GM18909 (cell line): ENCODE data around the gene DCP2.

ENCODE experiments used
- ATAC-seq: cut with Tn5 transposase; IDR thresholded peaks from one replicate; pipeline ENCODE4 v1.9.1; 2021; ENCODE audit warnings: mild to moderate bottlenecking; ENCODE audit not compliant: unreplicated experiment, poor library complexity

The DCP2 gene

DNA sequence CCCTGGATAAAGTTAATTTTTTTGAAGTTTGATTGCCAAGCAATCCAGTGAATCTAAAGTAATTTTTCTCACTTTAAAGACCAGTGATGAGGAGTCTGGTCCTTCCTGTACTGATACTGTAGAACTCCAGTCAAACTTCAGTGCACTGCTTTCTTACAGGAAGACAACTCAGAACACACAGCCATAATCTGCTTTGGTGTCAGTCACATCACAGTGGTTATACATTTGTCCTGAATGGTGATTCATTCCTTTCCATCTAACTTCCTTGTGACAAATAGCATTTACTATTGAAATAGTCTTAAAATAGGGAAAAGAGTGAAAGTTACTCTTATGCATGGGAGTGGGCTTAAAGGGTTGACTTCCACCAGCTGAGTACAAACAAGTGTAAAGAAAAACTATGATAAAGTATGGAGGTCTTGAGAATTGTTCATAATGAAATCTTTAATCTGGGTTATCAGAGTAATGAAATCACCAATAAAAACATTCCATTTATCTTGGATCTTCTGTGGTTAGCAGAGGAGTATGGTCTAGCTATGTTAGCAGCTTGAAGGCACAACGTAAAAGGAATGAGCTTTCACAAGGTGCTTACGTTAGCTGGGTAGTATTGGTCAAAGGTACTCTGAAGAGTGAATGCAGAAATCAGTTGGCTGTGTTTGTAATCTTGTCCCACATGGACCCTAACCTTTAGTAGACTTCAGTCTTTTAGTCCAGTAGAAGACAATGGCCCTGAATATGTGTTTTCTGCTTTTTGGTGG is 41.5 kb downstream of the DCP2 start:
- ATAC-seq = no peak

DNA sequence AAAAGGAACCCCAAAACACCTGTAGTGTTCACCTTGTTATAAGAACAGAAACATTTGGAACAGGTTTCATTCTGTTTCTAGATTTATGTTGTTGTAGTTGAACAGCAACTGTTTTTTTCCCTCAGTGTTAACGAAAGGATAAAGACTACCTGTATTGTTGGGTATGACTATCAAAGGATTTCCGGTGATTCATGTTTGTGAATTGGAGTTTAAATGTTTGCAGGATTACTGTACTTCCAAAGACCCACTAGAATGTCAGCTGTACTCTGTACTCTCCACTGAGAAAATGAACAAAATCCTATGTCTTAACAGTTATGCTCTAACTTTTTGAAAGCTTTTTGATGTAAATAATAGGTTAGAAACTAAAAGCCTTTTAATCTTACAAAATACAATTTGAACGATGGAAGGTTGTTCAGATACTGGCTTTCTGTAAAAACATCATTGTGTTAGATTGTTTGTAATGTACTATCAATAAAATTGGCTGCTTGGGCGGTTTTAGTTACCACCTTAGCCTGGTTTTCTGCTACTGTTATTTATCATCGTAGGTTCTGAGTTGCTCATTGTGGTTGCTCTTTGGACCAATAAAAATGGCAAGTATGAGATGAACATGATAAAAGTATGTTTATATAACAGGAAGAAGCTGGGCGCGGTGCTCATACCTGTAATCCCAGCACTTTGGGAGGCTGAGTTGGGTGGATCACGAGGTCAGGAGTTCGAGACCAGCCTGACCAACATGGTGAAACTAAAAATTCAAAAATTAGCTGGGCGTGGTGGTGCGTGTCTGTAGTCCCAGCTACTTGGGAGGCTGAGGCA is 44.1 kb downstream of the DCP2 start:
- no peak for ATAC-seq

DNA sequence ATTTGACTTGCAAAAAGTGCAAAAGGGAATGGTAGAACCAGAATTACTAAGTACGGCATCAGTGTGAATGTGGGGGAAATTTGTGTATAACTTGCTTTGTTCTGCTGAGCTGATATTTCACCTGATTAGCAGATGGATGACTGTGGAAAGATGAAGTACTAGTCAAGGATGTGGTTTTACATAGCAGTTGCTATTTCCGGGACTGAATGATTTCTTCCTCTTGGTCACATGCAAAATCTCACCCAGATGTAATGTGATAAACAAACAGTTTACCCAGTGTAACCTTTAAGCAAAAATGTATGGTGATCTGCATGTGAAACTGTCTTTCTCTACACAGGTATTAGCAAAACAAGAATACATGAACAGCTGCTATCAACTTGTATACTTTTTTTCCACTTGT is 46.1 kb downstream of the DCP2 start:
- peak; percentile 94 for ATAC-seq

DNA sequence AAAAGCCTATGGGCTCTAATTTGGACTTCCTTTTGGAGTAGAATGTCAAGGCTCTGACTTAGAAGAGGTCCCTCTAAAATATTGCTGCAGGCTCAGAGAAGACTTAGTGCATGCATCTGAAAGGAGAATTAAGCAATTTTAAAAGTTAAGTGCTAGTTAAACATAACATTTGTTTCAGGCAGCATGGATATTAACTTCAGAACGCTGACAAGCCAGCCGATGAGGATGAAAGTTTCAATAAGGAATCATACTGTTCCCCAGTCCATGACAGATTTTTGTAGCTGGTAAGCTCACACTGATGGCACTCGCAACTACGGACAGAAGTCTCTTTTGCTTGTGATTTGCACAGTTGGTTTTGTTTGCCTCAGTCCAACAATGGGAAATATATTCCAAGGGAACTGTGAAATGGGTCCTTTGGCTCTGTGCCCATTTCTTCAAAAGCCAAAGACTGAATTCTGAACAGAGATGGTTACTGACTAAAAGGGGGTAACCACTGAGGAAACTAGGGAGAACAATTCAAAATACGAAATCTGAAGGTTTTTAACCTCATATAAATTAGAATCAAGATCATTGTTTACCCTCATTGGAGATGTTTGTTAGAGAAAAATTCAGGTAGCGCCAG is 47.6 kb downstream of the DCP2 start:
- no peak for ATAC-seq

DNA sequence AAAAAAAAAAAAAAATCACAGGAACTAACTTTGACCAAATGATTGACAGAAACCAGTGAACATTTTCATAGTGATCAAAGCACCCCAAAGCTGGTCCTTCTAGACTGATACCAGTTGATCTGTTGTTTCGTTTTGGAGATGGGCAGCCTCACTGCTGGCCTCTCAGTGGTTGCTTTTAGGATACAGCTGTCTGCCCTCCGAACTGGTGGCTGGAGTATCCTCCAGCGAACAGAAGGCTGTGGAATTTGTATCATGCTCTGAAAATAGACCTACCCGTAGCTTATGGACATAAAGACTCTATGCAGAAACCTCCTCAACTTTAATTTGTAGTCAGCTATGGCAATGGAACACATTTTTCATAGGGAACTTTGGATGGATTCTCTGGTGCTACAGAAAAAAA is 49.0 kb downstream of the DCP2 start:
- ATAC-seq = no peak

DNA sequence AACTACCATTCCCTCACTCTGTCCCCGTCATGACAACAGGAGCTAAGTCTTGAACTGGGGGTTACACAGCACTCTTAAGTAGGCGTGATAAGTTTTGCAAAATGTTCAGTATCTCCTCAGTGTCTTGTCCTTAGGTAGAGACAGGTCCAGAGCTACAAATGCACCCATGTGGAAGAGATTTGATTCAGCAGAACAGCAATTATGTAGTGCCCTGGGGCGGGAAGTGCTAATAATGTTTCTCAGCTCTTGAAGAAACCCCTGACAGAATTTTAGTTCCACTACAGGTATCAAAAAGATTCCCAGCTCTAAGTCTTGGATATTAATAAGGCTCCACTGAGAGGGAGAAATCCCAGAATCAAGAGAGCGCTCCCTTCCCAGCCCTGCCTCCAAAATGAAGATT is 49.6 kb downstream of the DCP2 start:
- ATAC-seq = no peak

DNA sequence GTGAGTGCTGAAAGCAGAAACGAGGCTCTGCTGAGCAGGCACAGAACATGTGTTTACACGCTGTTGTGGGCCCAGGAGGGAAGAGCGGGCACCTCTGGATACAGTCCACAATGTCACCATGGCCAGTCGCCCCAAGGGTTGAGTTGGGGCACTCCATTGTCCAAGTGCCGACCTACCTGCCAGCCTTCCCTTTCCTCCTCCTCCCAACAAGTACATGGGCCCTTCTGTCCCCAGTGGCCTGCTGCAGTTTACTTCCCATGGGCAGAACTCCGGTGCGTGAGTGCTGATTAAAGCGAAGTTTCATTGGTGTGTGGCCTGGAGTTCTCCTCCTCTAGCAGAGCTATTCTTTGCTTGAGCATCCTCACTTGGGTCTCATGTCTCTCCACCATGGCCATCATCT is 50.4 kb downstream of the DCP2 start:
- ATAC-seq = no peak

DNA sequence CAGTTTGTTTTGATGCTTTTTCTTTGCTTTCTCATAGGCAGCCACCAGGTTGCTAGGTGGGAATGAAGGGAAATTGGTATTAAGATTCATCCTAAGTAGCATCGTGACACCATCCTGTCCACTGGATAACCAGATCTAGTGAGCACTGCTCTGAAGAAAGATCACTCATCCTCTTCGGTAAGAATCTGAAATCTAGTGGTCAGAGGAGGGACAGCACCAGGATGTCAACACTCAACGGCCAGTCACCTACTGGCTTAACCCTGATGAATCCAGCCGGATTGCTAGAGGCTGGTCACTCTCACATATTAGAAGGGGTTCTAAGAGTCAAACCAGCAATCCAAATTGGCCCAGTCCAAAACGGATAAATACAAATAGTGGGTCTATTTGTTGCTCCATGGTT is 50.8 kb downstream of the DCP2 start:
- no peak for ATAC-seq

DNA sequence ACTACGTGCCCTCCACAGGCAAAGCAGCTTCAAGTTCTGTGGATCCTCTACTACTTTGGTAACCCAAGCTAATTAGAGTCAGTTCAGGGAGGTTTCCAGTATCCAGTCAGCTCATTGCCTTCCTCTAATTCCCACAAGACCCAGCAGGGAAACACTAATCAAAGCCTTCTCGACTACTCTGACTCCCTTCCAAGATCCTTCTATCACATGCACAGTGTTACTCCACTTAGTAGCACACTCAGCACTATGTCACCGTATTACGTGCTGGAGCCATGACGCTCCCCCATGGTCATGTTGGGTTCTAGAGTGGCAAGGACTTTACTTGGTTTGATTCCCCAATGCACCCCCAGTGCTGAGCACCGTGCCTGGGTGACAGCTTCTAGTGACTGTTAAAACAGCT is 53.0 kb downstream of the DCP2 start:
- no peak for ATAC-seq

DNA sequence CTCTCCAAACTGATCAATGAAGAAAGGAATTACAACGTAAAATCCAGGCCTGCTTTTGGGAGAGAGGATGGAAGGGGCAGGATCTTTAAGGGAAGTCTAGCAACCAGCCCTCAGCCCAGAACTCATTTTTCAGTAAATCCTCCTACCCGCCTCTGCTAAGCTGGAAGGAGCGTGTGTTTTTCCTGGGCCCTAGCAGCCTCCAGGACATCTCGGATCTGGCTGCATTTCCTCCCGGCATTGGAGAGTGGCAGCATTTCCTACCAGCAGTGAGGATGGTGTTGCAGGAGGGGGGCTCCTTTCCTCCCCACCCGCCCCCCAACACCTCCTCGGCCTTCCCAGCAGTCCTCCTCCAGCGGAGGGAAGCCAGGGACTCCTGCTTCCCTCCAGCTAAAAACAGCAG is 54.5 kb downstream of the DCP2 start:
- ATAC-seq = no peak

DNA sequence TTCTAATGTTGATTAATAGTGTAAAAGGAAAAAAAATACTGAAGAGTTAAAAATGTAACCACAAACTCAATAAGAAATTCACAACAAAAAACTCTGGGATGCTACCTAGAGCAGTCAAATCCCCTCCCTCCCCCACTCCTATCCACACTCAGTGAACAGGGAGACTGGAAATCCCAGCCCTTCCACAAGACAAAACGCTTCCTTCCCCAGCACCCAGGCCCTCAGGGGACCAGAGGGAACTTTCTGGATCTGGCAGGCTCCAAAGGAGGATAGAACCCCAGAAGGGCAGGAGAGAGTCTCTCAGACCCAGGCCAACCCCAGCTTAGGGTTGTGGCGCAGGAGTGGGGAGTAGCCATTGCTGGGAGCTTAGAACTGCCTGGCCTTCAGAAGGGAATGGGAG is 55.0 kb downstream of the DCP2 start:
- no peak for ATAC-seq

DNA sequence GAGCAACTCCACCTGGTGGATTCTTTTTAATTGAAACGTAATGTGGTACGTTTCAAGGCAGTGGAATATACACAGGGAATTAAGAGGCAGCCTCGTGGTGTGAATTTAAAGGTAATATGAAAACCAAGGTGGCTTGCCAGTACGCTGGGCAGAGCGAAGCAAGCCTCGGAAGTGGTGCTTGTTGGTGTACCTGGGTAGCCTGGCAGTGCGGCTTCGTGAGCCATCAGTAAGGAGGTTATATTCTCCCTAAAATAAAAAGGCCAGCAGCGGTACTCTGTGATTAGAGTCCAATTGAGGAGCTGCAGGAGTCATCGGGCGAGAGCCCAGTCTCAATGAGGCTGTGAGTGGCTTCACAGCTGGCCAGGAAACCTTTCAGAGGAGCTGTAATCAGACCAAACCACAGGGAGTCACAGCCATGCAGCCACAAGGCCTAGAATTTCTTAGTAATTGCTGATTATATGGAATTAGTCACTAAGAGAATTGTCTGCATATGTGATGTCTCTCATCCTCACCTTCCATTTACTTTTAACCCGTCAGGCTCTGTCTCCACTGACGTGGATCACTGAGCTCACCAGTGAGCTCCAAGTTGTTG is 57.7 kb downstream of the DCP2 start:
- ATAC-seq = no peak

DNA sequence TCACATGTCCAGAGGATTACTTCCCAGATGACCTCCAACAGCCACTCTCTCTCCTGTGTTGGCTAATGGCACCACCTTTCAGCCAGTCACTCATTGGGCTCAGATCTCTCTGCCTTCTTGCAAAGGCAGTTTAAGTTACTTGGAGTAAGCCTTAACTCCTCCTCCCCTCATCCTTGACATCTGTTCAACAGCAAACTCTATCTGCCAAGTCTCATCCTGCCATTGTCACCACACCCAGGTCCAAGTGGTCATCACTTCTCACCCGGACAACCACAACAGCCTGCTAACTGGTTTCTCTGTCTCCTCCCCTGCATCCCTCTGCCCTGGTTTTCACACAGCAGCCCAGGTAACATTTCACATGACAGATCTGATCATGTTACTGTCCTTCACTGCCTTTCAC is 58.5 kb downstream of the DCP2 start:
- no peak for ATAC-seq

DNA sequence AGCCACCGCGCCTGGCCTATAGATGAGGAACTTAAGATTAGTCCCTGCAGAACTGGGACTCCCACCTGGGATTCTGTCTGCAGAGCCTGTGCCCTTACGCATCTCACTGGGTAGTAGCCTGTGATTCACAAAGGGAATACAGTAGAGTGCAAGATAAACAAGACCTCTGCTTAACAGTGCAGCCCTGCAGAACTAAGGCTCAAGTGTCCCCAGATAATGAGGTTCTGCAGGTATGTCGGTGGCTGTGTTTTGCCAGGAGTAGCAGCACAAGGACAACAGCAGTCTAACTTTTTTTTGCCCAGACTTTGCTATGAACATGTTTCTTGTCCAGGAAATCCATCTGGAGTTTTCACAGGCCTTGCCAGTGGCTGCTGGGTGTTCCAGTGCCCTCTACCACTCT is 59.7 kb downstream of the DCP2 start:
- ATAC-seq = no peak

DNA sequence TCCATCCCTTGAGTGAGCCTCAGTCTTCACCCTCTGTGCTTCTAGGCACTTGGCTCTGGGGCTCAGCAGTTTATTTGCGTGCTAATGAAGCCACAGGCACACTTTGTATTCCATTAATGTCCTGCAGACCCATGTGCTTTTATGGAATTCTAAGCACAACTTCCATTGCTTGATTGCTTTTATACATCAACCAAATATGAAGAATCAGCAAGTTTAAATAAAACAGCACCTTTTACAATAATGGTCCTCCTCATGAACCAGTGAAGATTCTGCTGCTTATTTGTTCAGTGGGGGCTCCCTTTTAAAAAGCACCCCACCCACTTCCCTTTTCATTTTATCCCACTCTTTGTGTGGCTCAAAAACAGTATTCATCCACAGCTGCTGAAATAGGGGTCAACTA is 60.2 kb downstream of the DCP2 start:
- ATAC-seq = no peak

DNA sequence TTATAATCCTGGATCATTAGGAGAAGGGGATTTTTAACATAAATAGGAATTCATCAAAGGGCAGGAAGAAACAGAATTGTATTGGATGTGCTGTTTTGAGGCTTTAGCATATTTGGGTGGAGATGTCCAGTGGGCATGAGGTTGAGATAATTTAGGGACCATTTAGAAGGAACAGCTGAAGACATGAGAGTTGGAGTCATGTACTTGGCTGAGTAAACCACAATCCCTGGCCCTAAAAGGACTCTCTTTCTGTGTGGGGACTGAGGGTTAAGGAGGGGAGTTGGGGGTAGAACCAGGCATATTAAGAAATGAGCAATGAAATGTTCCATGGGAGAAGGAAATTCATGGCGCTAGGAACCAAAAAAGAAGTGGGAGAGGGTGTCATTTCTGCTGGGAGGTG is 61.5 kb downstream of the DCP2 start:
- ATAC-seq = no peak

DNA sequence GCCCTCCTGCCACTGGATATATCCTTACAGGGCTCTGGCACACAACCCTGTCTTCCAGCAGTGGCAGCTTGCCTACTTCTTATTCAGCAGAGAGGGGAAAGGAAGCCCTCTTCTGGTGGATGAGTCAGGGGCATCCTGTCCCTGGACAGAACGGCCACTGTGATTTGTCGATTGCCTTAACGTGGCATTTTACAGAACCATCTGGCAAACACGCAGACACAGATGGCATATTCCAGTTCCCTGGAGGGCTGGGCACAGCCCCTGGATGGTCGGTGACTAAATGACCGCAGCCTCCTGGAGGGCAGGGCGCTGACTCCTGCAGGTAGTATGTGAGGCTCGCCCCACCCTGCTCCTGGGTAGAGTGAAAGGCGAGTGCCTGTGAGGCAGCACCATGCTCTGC is 62.1 kb downstream of the DCP2 start:
- no peak for ATAC-seq

DNA sequence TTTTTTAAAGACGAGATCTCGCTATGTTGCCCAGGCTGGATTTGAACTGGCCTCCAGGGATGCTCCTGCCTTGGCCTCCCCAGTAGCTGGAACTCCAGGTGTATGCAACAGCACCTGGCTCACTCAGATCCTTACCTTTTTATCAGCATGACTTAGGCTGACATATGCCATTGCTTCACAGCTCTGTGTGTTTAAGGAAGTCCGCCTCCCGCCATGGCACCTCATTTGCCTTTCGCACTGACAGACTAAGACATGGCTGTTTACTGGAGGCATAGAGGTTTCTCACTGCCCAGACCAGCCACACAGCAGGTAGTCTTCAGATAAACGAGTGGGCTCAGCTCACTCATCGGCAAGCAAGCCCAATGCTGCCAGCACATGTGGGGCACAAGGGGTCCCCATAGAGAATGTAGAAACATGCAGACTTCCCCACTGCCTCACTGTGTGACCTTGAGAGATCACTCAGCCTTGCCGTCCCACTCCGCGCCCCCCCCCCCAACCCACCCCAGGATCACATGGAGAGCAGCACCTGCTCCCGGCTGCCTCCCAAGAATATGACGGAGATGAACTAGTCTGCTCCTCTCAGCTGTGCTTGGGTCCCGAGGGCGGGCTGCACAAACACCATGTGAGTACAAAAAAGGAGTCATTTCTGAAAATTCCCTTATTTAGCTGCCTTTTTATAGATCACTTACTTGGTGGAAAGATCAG is 62.8 kb downstream of the DCP2 start:
- ATAC-seq = no peak

DNA sequence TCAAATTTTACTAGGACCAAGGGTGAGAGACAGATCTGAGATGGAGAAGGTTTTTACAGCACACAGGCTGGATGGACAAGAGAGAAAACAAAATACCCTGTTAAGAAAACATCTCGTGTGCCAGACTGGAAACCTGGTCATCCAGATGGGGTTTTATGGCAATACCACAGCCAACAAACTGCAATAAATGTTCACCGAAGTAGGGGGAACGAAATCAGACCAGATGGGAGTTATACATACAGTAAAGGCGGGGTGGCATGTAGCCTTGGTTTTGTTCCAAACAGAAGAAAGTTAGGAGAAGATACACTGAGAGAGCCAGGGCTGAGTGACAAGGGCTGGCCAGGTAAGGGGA is 63.3 kb downstream of the DCP2 start:
- no peak for ATAC-seq

DNA sequence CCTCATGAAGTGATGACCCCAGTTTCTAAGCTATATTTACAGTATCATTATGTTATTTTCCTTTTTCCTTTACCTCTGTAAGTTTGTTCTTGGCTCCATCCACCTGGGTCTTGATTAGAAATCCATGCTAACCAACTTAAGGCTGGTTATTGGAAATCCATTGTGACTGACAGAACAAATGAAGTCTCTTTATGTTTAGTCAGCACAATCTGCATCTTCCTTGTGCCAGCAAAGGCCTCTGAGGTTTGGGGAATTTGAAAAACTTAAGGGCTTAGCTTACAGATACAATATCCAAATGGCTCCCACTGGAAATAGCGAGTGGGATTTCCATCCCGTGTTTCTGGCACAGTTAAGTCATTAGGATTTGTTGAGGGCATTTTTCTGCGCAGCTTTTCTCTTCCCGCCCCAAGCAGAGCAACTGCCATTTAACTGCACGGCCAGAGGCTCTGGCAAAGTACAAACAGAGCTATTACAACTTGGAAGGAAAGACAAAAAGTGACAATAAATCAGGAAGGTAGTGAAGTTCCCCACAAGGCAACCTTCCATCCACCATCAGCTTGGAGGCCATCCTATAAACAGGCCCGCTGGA is 64.2 kb downstream of the DCP2 start:
- no peak for ATAC-seq
